MCF 10A (cell line): ENCODE measurements around the gene SPATA13. TPM values are rescaled to one million over a fixed set of nuclear protein-coding genes. Genes with fewer than 3 reads are reported as not detected.

ENCODE experiments used
- BruUV-seq: library from RNA; stranded (reverse); fragments of 400-500 nt; replicated peaks from 2 replicates; lab custom pipeline; 2021; lab: Mats Ljungman, UMichigan
- CTCF ChIA-PET: fragments of 300-600 bp; sonication (Branson Sonifier 250); formaldehyde crosslinking; extraction: SDS; loops from one replicate; lab custom pipeline; 2021; ENCODE audit warnings: antibody characterized with exemption, inconsistent platforms; lab: Yijun Ruan, JAX
- POLR2A ChIA-PET: fragments of 300-600, 350-650 bp; sonication (Branson Sonifier 250); formaldehyde crosslinking; extraction: SDS; loops from one replicate; lab custom pipeline; 2020; ENCODE audit warnings: antibody characterized with exemption, inconsistent platforms; lab: Yijun Ruan, JAX
- DNase-seq: peaks from one replicate; pipeline ENCODE4 v3.0.0-alpha.2; 2018; ENCODE audit not compliant: unreplicated experiment
- H3K27ac Mint-ChIP-seq: one replicate; pipeline ENCODE4 v1.8.0; 2022; ENCODE audit warnings: mild to moderate bottlenecking, low read depth, mixed read lengths; ENCODE audit not compliant: unreplicated experiment
- H3K27me3 Mint-ChIP-seq: one replicate; pipeline ENCODE4 v1.8.0; 2022; ENCODE audit warnings: mixed read lengths; ENCODE audit not compliant: insufficient read depth, unreplicated experiment
- H3K36me3 Mint-ChIP-seq: one replicate; pipeline ENCODE4 v1.8.0; 2022; ENCODE audit warnings: mild to moderate bottlenecking, moderate library complexity, mixed read lengths; ENCODE audit not compliant: insufficient read depth, unreplicated experiment
- H3K4me1 Mint-ChIP-seq: one replicate; pipeline ENCODE4 v1.8.0; 2022; ENCODE audit warnings: mixed read lengths; ENCODE audit not compliant: insufficient read depth, unreplicated experiment
- H3K4me3 Mint-ChIP-seq: one replicate; pipeline ENCODE4 v1.8.0; 2022; ENCODE audit warnings: mild to moderate bottlenecking, moderate library complexity, mixed read lengths; ENCODE audit not compliant: unreplicated experiment
- H3K9me3 Mint-ChIP-seq: one replicate; pipeline ENCODE4 v1.8.0; 2022; ENCODE audit warnings: mixed read lengths; ENCODE audit not compliant: unreplicated experiment
- CTCF ChIP-seq: fragments of 200-600 bp; IDR thresholded peaks from one replicate; pipeline ENCODE4 v1.8.0; 2022; ENCODE audit warnings: antibody characterized with exemption, mild to moderate bottlenecking; ENCODE audit not compliant: unreplicated experiment
- intact Hi-C: fragments of 100-400 bp; cut with micrococcal nuclease; formaldehyde crosslinking; loops from 2 replicates; pipeline ENCODE4 v1.14.1; 2022
- total RNA-seq: library from RNA; stranded (reverse); gene quantifications from 2 replicates; pipeline ENCODE4 v1.2.3, GENCODE V29; 2022

The SPATA13 gene
- total RNA-seq, 1 experiment from 2014 or later: 2.2 TPM

- no peaks in the 10 kb centered on the region for H3K27me3 Mint-ChIP-seq
- POLR2A ChIA-PET: interaction anchor here (0.5 to 0.7 kb wide), 2 partner anchors 72 to 197 kb away, joined by 3 to 5 read pairs; no protein-coding TSS in a partner anchor
- no peak for TF ChIP-seq CTCF
- no peak overlapping the region for H3K27ac Mint-ChIP-seq
- H3K9me3 Mint-ChIP-seq: no peaks in the 10 kb centered on the region
- CTCF ChIA-PET: interaction anchor here (0.9 to 1.5 kb wide), 3 partner anchors 9 to 78 kb away, joined by 3 to 5 read pairs (median 3); no protein-coding TSS in a partner anchor
- no peak for DNase-seq
- no peak overlapping the region for H3K4me3 Mint-ChIP-seq
- no peaks in the 10 kb centered on the region for H3K36me3 Mint-ChIP-seq
- intact Hi-C loops: no loop called here
- peaks cover 15% of the 10 kb centered on the region for H3K4me1 Mint-ChIP-seq
- no TSS peak for BruUV-seq
These were observed 8.0 kb upstream of the SPATA13 start for GRCh38 chr13:24152292-24153214.

- POLR2A ChIA-PET: interaction anchor here (1.1 kb wide), 1 partner anchor 25 kb away, joined by 3 read pairs; no protein-coding TSS in a partner anchor
- DNase-seq: no peak
- H3K9me3 Mint-ChIP-seq: no peaks in the 10 kb centered on the region
- CTCF ChIA-PET: interaction anchor here (1.5 kb wide), 1 partner anchor 77 kb away, joined by 3 read pairs; no protein-coding TSS in a partner anchor
- H3K36me3 Mint-ChIP-seq: no peaks in the 10 kb centered on the region
- H3K27me3 Mint-ChIP-seq: no peaks in the 10 kb centered on the region
- BruUV-seq: no TSS peak
- H3K4me3 Mint-ChIP-seq: no peak overlapping the region
- H3K27ac Mint-ChIP-seq: no peak overlapping the region
- TF ChIP-seq CTCF: no peak
- peaks cover 15% of the 10 kb centered on the region for H3K4me1 Mint-ChIP-seq
- intact Hi-C loops: no loop called here
These were observed 7.2 kb upstream of the SPATA13 start for GRCh38 chr13:24153347-24153746.

GRCh38 chr13:24153979-24154701 is 6.4 kb upstream of the SPATA13 start:
- peaks cover 7% of the 10 kb centered on the region for H3K4me1 Mint-ChIP-seq
- POLR2A ChIA-PET: interaction anchor here (1.1 kb wide), 1 partner anchor 24 kb away, joined by 3 read pairs; no protein-coding TSS in a partner anchor
- DNase-seq: no peak
- no peaks in the 10 kb centered on the region for H3K36me3 Mint-ChIP-seq
- no peak for TF ChIP-seq CTCF
- no peak overlapping the region for H3K27ac Mint-ChIP-seq
- intact Hi-C loops: no loop called here
- no peaks in the 10 kb centered on the region for H3K9me3 Mint-ChIP-seq
- no peak overlapping the region for H3K4me3 Mint-ChIP-seq
- H3K27me3 Mint-ChIP-seq: no peaks in the 10 kb centered on the region
- CTCF ChIA-PET: interaction anchor here (1.5 kb wide), 1 partner anchor 76 kb away, joined by 3 read pairs; no protein-coding TSS in a partner anchor
- no TSS peak for BruUV-seq

GRCh38 chr13:24159357-24159756 is 1.2 kb upstream of the SPATA13 start:
- no peak overlapping the region for H3K4me3 Mint-ChIP-seq
- no TSS peak for BruUV-seq
- no peaks in the 10 kb centered on the region for H3K27me3 Mint-ChIP-seq
- no peak overlapping the region for H3K27ac Mint-ChIP-seq
- intact Hi-C loops: no loop called here
- H3K4me1 Mint-ChIP-seq: peaks cover 10% of the 10 kb centered on the region
- no peak for DNase-seq
- H3K36me3 Mint-ChIP-seq: no peaks in the 10 kb centered on the region
- ChIA-PET POLR2A (interaction anchor here (0.7 kb wide), 1 partner anchor 109 kb away, joined by 3 read pairs; no protein-coding TSS in a partner anchor), CTCF (interaction anchor here (0.7 kb wide), 1 partner anchor 271 kb away, joined by 3 read pairs; no protein-coding TSS in a partner anchor)
- no peak for TF ChIP-seq CTCF
- no peaks in the 10 kb centered on the region for H3K9me3 Mint-ChIP-seq
